Pulmonary artery endothelial cell (primary cell): Measurements from ENCODE around the gene ATM. TPM values are rescaled to one million over a fixed set of nuclear protein-coding genes. Genes with fewer than 3 reads are reported as not detected.
A peak's percentile ranks its signal among the peaks of the same experiment; 100 is the strongest.

Source experiments
- DNase-seq: peaks from one replicate; pipeline ENCODE4 v3.0.0-alpha.2; 2011; ENCODE audit warnings: low read depth, low spot score
- total RNA-seq: library from RNA; depleted of rRNA; stranded (reverse); fragments of >200 nt; gene quantifications from 2 replicates; pipeline ENCODE4 v1.2.3, GENCODE V29; 2014

Gene ATM, protein sequence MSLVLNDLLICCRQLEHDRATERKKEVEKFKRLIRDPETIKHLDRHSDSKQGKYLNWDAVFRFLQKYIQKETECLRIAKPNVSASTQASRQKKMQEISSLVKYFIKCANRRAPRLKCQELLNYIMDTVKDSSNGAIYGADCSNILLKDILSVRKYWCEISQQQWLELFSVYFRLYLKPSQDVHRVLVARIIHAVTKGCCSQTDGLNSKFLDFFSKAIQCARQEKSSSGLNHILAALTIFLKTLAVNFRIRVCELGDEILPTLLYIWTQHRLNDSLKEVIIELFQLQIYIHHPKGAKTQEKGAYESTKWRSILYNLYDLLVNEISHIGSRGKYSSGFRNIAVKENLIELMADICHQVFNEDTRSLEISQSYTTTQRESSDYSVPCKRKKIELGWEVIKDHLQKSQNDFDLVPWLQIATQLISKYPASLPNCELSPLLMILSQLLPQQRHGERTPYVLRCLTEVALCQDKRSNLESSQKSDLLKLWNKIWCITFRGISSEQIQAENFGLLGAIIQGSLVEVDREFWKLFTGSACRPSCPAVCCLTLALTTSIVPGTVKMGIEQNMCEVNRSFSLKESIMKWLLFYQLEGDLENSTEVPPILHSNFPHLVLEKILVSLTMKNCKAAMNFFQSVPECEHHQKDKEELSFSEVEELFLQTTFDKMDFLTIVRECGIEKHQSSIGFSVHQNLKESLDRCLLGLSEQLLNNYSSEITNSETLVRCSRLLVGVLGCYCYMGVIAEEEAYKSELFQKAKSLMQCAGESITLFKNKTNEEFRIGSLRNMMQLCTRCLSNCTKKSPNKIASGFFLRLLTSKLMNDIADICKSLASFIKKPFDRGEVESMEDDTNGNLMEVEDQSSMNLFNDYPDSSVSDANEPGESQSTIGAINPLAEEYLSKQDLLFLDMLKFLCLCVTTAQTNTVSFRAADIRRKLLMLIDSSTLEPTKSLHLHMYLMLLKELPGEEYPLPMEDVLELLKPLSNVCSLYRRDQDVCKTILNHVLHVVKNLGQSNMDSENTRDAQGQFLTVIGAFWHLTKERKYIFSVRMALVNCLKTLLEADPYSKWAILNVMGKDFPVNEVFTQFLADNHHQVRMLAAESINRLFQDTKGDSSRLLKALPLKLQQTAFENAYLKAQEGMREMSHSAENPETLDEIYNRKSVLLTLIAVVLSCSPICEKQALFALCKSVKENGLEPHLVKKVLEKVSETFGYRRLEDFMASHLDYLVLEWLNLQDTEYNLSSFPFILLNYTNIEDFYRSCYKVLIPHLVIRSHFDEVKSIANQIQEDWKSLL (N-terminal part only)
- total RNA-seq, result 80.2 and 108 TPM in 2 replicates

- peak; percentile 97 for DNase-seq
Observed at GRCh38 chr11:108222574-108223347, at the start of gene ATM, which contains the start of gene NPAT. Gene ATM, plus strand, starts transcription at chr11:108223067. Its CDS starts 4,558 bp downstream, at chr11:108227625. Gene NPAT, minus strand, starts transcription at chr11:108222638. Its CDS starts 102 bp downstream, at chr11:108222536.

- no peak for DNase-seq
Observed at GRCh38 chr11:108177570-108177969, 45.3 kb upstream of the ATM start.

GRCh38 chr11:108193725-108194124, 29.1 kb upstream of the ATM start:
- no peak for DNase-seq

DNA sequence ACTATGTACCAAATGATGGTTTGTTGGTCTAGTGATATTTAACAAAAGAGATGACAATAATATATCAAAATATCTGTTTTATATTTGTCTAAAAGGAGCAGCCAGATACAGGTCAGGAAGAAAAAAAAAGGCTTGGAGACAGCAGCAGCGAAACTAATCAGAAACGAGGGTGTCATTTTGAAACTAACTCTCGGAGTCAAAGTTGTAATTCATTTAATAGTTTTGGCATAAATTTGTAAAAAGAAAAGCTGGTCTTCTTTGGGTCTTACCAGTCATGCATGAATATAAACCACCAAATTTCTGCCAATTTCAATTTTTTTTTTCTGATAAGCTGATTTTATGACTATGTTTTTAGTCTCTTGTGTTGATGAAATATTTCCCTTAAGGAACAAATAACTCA, 26.0 kb upstream of the ATM start:
- DNase-seq, result no peak

GRCh38 chr11:108197351-108197750, 25.5 kb upstream of the ATM start:
- no peak for DNase-seq

DNA sequence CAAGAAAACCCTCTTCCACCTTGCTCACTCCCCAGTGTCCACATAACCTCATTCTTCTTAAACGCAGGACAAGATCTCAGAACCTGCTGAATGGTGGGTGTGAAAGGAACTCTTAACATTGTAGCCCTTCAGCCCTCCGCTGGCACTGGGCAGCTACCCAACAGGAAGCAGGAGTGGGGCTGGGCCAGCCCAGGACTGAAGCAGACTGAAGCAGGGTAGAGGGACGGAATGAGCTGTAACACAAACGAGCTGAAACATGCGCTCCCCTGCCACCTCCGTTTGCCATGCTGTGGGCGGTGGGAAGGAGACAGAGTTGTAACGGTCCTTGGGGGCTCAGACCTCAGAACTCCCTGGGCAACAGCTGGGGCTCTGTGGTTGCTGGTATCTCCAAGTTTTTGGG, 24.0 kb upstream of the ATM start:
- no peak for DNase-seq

- DNase-seq, result no peak
Observed at GRCh38 chr11:108199446-108200321, 23.2 kb upstream of the ATM start.

DNA sequence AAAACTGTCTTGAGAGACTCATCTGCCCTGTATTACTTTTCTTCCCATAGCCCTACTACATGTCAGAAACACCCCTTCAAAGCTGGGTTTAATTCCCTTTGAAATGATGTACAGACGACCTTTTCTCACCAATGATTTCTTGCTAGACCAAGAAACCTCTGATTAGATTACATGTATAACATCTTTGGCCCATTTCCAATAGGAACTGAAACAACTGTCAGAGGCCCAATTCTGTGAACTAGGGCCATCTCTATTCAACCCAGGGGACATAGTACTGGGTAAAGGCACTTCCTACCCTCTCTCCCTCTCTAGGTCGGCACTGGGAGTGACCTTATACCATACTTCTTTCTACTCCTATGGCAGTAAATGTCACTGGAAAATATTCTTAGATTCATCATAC, 19.8 kb upstream of the ATM start:
- no peak for DNase-seq

DNA sequence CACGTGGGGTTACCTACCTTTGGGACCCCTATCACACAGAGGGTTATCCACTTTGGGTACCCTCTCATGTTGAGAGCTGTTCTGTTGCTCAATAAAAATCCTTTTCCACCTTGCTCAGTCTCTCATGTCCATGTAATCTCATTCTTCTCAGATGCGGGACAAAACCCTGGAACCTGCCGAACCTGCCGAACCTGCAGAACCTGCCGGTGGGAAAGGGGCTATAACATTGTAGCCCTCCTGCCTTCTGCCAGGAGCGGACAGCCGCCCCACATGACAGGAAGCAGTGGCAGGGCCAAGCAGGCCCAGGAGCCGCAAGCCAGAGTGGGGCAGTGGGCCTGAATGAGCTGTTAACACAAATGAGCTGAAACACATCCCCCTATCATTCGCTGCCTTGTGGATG, 18.5 kb upstream of the ATM start:
- no peak for DNase-seq

GRCh38 chr11:108204929-108205499, 17.9 kb upstream of the ATM start:
- no peak for DNase-seq

DNA sequence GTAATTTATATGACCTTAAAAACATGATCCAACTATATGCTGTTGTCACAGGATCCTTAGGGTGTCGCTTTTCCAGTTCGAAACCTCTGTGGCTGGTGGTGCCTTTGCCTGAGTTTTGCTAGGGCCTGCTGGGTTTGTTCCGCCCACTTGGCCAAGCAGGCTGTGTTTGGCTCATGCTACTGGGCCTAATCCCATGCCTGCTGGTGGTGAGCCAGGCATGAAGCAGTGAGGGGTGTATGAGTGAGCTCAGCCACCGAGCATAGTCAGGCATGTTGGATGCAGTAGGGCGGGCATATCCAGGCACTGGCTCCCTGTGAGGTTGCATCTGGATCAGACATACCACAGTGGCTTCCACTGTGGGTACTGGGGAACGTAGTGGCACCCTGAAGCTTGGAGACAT, 16.7 kb upstream of the ATM start:
- no peak for DNase-seq

- DNase-seq, result no peak
Observed at GRCh38 chr11:108206969-108207682, 15.7 kb upstream of the ATM start.

DNA sequence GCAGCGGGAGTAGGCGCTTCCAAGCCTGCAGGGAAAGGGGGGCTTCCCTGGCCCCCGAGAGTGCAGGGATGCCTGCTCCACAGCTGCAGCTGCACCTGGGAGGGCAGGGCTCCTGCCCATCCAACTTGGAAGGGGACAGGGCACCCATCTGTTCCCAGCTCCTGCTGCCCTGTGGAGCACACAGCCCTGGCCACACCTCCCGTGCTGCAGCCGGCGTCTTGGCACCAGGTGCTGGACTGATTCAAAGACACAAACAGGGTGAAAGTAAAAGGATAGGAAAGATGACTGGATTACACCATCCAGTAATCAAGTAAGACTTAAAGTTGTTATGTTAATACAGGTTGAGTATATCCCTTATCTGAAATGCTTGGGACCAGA, 15.2 kb upstream of the ATM start:
- DNase-seq, result no peak

- no peak for DNase-seq
Observed at GRCh38 chr11:108210441-108210840, 12.4 kb upstream of the ATM start.

DNA sequence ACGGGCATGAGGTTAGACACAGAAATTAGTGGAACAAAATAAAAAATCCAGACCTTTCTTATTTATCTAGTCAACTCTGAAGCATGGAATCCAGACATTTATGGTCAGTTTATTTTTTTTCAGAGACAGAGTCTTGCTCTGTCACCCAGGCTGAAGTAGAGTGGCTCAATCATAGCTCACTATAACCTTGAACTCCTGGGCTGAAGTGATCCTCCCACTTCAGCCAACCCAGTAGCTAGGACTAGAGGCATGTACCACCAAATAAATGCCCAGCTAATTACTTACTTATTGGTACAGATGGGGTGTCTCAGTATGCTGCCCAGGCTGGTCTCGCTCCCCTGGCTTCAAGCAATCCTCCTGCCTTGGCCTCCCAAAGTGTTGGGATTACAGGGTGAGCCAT, 9.1 kb upstream of the ATM start:
- DNase-seq, result no peak

DNA sequence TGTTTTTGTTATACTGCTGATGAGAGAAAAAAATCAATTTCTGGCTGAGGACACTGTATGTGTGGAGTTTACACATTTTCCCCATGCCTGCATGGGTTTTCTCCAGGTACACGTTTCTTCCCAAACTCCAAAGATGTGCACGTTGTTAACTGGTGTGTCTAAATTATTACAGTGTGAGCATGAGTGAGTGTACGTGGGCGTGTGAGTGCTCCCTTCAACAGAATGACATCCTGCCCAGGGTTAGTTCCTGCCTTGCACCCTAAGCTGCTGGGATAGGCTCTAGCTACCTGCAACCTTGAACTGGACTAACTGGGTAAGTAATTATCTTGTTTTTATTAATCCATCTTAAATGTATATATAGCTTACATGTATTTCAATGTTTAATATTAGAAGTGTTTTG, 5.9 kb upstream of the ATM start:
- DNase-seq, result no peak

GRCh38 chr11:108218455-108218854, 4.4 kb upstream of the ATM start:
- no peak for DNase-seq

GRCh38 chr11:108218912-108219783, 3.7 kb upstream of the ATM start:
- DNase-seq, result no peak
